Measurements from ENCODE around the gene SMAGP. TPM values are rescaled to one million over a fixed set of nuclear protein-coding genes. Genes with fewer than 3 reads are reported as not detected.
A peak's percentile ranks its signal among the peaks of the same experiment; 100 is the strongest.

The SMAGP gene
- total and polyA plus RNA-seq, 2 of the 13 experiments (the other 11 are each of a cell fraction or from before 2014, with no cell fraction given), result 9.2 TPM

DNA sequence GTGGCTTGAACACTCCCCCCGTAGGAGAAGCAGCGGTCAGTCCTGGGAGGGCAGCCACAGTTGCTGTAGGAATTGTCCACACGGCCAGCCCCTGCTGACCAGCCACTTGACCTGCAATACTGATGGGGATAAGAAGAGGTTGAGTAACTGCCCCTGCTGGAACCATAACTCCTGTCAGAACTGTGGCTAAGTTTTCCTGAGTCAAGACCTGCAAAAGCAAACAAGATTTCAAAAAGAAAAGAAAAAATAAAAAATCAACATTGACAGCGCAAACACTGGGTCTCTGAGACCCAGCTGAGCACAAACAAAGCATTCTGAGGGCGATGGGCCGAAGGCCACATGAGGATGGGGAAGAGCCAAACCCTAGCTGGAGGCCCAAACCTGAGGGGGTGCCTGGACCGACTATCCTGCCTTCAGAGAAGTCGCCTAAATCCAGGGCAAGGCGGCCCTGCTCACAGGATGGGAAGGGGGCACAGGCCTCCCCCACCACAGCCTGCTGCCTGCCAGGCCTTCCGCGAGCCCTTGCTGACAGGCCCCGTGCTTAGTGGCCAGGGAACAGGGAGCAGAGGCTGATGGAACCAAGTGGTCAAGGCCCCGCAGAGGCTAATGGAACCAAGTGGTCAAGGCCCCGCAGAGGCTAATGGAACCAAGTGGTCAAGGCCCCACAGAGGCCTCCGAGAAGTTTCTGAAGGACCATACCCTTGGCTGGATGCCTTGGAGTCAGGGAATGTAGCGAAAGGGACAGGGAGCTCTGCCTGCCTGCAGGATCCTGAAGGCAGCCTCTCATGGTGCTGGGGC lies 71.4 kb downstream of the SMAGP start (continued):
- TF ChIP-seq ZNF780A (CRISPR knock-in tag; IDR thresholded peaks at IDR 0.05) (no peak), HOXD1 (CRISPR knock-in tag; IDR thresholded peaks at IDR 0.05) (no peak), MXD3 (CRISPR knock-in tag; IDR thresholded peaks at IDR 0.05) (no peak), NCOA5 (CRISPR knock-in tag; IDR thresholded peaks at IDR 0.05) (no peak), MTF1 (CRISPR knock-in tag; IDR thresholded peaks at IDR 0.05) (no peak), SALL1 (CRISPR knock-in tag; IDR thresholded peaks at IDR 0.05) (peak; percentile 79), NONO (IDR thresholded peaks at IDR 0.05) (no peak), NONO (CRISPR knock-in tag; conservative IDR thresholded peaks at IDR 0.05) (0 out of 2 replicates have a peak, but pooled peaks have one; percentile 43), GTF3A (CRISPR knock-in tag; conservative IDR thresholded peaks at IDR 0.05) (no peak), ZSCAN29 (CRISPR knock-in tag; conservative IDR thresholded peaks at IDR 0.05) (0 out of 2 replicates have a peak, but pooled peaks have one; percentile 20), ZNF674 (CRISPR knock-in tag; IDR thresholded peaks at IDR 0.05; ENCODE audit: low read depth) (no peak), ZNF335 (CRISPR knock-in tag; IDR thresholded peaks at IDR 0.05) (no peak), RBM39 (IDR thresholded peaks at IDR 0.05; ENCODE audit: low read depth, low read length, poor library complexity, severe bottlenecking) (no peak), ERF (CRISPR knock-in tag; IDR thresholded peaks at IDR 0.05) (0 out of 2 replicates have a peak, but pooled peaks have one; percentile 25), SAP130 (CRISPR knock-in tag; IDR thresholded peaks at IDR 0.05; ENCODE audit: low read depth) (peak; percentile 19; the same call in 1 of the 2 replicates), SOX13 (IDR thresholded peaks at IDR 0.05) (no peak), SOX13 (CRISPR knock-in tag; conservative IDR thresholded peaks at IDR 0.05 in 1 of 2, IDR thresholded peaks at IDR 0.05 in 1 of 2) (peak in 1 of 2 experiments; percentile 52; a peak in 2 of 4 replicates), ZNF383 (CRISPR knock-in tag; IDR thresholded peaks at IDR 0.05; ENCODE audit: borderline replicate concordance) (no peak), SSRP1 (CRISPR knock-in tag; IDR thresholded peaks at IDR 0.05) (no peak), ETV5 (CRISPR knock-in tag; IDR thresholded peaks at IDR 0.05; ENCODE audit: borderline replicate concordance) (no peak), DPF2 (CRISPR knock-in tag; IDR thresholded peaks at IDR 0.05; ENCODE audit: borderline replicate concordance, low read depth) (no peak)
- TF ChIP-seq, protein P1, sequence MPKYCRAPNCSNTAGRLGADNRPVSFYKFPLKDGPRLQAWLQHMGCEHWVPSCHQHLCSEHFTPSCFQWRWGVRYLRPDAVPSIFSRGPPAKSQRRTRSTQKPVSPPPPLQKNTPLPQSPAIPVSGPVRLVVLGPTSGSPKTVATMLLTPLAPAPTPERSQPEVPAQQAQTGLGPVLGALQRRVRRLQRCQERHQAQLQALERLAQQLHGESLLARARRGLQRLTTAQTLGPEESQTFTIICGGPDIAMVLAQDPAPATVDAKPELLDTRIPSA (CRISPR knock-in tag; IDR thresholded peaks at IDR 0.05; ENCODE audit: borderline replicate concordance), result no peak
- TF ChIP-seq, protein P2, sequence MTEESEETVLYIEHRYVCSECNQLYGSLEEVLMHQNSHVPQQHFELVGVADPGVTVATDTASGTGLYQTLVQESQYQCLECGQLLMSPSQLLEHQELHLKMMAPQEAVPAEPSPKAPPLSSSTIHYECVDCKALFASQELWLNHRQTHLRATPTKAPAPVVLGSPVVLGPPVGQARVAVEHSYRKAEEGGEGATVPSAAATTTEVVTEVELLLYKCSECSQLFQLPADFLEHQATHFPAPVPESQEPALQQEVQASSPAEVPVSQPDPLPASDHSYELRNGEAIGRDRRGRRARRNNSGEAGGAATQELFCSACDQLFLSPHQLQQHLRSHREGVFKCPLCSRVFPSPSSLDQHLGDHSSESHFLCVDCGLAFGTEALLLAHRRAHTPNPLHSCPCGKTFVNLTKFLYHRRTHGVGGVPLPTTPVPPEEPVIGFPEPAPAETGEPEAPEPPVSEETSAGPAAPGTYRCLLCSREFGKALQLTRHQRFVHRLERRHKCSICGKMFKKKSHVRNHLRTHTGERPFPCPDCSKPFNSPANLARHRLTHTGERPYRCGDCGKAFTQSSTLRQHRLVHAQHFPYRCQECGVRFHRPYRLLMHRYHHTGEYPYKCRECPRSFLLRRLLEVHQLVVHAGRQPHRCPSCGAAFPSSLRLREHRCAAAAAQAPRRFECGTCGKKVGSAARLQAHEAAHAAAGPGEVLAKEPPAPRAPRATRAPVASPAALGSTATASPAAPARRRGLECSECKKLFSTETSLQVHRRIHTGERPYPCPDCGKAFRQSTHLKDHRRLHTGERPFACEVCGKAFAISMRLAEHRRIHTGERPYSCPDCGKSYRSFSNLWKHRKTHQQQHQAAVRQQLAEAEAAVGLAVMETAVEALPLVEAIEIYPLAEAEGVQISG (CRISPR knock-in tag; IDR thresholded peaks at IDR 0.05), result no peak
- TF ChIP-seq, protein P3, sequence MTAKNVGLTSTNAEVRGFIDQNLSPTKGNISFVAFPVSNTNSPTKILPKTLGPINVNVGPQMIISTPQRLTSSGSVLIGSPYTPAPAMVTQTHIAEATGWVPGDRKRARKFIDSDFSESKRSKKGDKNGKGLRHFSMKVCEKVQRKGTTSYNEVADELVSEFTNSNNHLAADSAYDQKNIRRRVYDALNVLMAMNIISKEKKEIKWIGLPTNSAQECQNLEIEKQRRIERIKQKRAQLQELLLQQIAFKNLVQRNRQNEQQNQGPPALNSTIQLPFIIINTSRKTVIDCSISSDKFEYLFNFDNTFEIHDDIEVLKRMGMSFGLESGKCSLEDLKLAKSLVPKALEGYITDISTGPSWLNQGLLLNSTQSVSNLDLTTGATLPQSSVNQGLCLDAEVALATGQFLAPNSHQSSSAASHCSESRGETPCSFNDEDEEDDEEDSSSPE (CRISPR knock-in tag; IDR thresholded peaks at IDR 0.05), result no peak
- TF ChIP-seq, protein P4, sequence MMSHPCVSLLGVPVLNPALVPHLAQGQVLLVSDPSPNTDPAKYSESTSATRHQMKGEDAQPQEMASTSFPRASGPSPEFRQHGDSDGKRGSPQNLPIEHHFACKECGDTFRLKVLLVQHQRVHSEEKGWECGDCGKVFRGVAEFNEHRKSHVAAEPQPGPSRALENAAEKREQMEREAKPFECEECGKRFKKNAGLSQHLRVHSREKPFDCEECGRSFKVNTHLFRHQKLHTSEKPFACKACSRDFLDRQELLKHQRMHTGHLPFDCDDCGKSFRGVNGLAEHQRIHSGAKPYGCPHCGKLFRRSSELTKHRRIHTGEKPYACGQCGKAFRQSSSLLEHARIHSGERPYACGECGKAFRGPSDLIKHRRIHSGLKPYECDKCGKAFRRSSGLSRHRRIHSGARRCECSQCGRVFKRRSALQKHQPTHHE (CRISPR knock-in tag; IDR thresholded peaks at IDR 0.05; ENCODE audit: borderline replicate concordance), result no peak

All from HepG2 (cell line).